22Rv1 (cell line): Measurements from ENCODE around the gene HRH2.
A peak's percentile ranks its signal among the peaks of the same experiment; 100 is the strongest.

Experiments used
- CTCF ChIP-seq: fragments of 450-650 bp; IDR thresholded peaks from 2 replicates; pipeline ENCODE4 v1.5.1; 2017; ENCODE audit warnings: mild to moderate bottlenecking
- ZFX ChIP-seq: fragments of 450-650 bp; IDR thresholded peaks from 2 replicates; pipeline ENCODE4 v1.6.1; 2017; ENCODE audit warnings: antibody characterized with exemption, borderline replicate concordance

GRCh38 chr5:175696139-175696854 is 38.4 kb downstream of the HRH2 start:
- TF ChIP-seq CTCF (peak; percentile 66), ZFX (no peak)
